Measurements from ENCODE around the gene IL17C. TPM values are rescaled to one million over a fixed set of nuclear protein-coding genes. Genes with fewer than 3 reads are reported as not detected.

The IL17C gene
- total and polyA plus RNA-seq, 9 donors = not detected

- no peak for DNase-seq
- Histone ChIP-seq H3K27ac (ENCODE audit: low read length) (no peak overlapping the region), H3K27me3 (ENCODE audit: control insufficient read depth, insufficient read depth, low read length) (no peaks in the 10 kb centered on the region), H3K36me3 (ENCODE audit: control insufficient read depth, insufficient read depth, low read length) (peaks cover 60% of the 10 kb centered on the region), H3K4me3 (ENCODE audit: low read length) (no peak overlapping the region), H3K4me1 (ENCODE audit: control insufficient read depth, insufficient read depth, low read length) (peaks cover 14% of the 10 kb centered on the region), H3K9me3 (replicated peaks; ENCODE audit: control insufficient read depth, low read depth, low read length) (no peaks in the 10 kb centered on the region)
- 79% methylated on average over 11 of the region's 21 CpGs for WGBS (ENCODE audit: insufficient coverage)
Measured at GRCh38 chr16:88597856-88598491, 40.4 kb upstream of the IL17C start.

- WGBS (ENCODE audit: insufficient coverage) = 87% methylated on average over 13 of the region's 14 CpGs
- DNase-seq = peak; percentile 87
- H3K36me3 ChIP-seq (ENCODE audit: control insufficient read depth, insufficient read depth, low read length) = peaks cover 50% of the 10 kb centered on the region
- no peaks in the 10 kb centered on the region for H3K27me3 ChIP-seq (ENCODE audit: control insufficient read depth, insufficient read depth, low read length)
- peaks cover 14% of the 10 kb centered on the region for H3K4me1 ChIP-seq (ENCODE audit: control insufficient read depth, insufficient read depth, low read length)
- H3K9me3 ChIP-seq (replicated peaks; ENCODE audit: control insufficient read depth, low read depth, low read length) = no peaks in the 10 kb centered on the region
- H3K4me3 ChIP-seq (ENCODE audit: low read length) = no peak overlapping the region
- peak overlapping the region; percentile 80 for H3K27ac ChIP-seq (ENCODE audit: low read length)
Measured at GRCh38 chr16:88599092-88599733, 39.2 kb upstream of the IL17C start.

- Histone ChIP-seq H3K4me1 (ENCODE audit: control insufficient read depth, insufficient read depth, low read length) (peaks cover 14% of the 10 kb centered on the region), H3K36me3 (ENCODE audit: control insufficient read depth, insufficient read depth, low read length) (peaks cover 55% of the 10 kb centered on the region), H3K4me3 (ENCODE audit: low read length) (no peak overlapping the region), H3K9me3 (replicated peaks; ENCODE audit: control insufficient read depth, low read depth, low read length) (no peaks in the 10 kb centered on the region), H3K27ac (ENCODE audit: low read length) (peak overlapping the region; percentile 47), H3K27me3 (ENCODE audit: control insufficient read depth, insufficient read depth, low read length) (no peaks in the 10 kb centered on the region)
- 86% methylated on average over 21 of the region's 25 CpGs for WGBS (ENCODE audit: insufficient coverage)
- no peak for DNase-seq
Measured at GRCh38 chr16:88599825-88600538, 38.4 kb upstream of the IL17C start.

GRCh38 chr16:88600539-88600896, 37.9 kb upstream of the IL17C start:
- no peak for DNase-seq
- H3K9me3 ChIP-seq (replicated peaks; ENCODE audit: control insufficient read depth, low read depth, low read length) = no peaks in the 10 kb centered on the region
- H3K27ac ChIP-seq (ENCODE audit: low read length) = no peak overlapping the region
- H3K36me3 ChIP-seq (ENCODE audit: control insufficient read depth, insufficient read depth, low read length) = peaks cover 56% of the 10 kb centered on the region
- no peaks in the 10 kb centered on the region for H3K27me3 ChIP-seq (ENCODE audit: control insufficient read depth, insufficient read depth, low read length)
- no peak overlapping the region for H3K4me3 ChIP-seq (ENCODE audit: low read length)
- 90% methylated on average over 3 of the region's 6 CpGs for WGBS (ENCODE audit: insufficient coverage)
- H3K4me1 ChIP-seq (ENCODE audit: control insufficient read depth, insufficient read depth, low read length) = peaks cover 14% of the 10 kb centered on the region

GRCh38 chr16:88601313-88602036, 36.9 kb upstream of the IL17C start:
- Histone ChIP-seq H3K9me3 (replicated peaks; ENCODE audit: control insufficient read depth, low read depth, low read length) (no peaks in the 10 kb centered on the region), H3K36me3 (ENCODE audit: control insufficient read depth, insufficient read depth, low read length) (peaks cover 66% of the 10 kb centered on the region), H3K4me3 (ENCODE audit: low read length) (no peak overlapping the region), H3K4me1 (ENCODE audit: control insufficient read depth, insufficient read depth, low read length) (peaks cover 14% of the 10 kb centered on the region), H3K27me3 (ENCODE audit: control insufficient read depth, insufficient read depth, low read length) (no peaks in the 10 kb centered on the region), H3K27ac (ENCODE audit: low read length) (no peak overlapping the region)
- no peak for DNase-seq
- WGBS (ENCODE audit: insufficient coverage) = 75% methylated on average over 4 of the region's 9 CpGs

GRCh38 chr16:88602091-88602490, 36.3 kb upstream of the IL17C start:
- DNase-seq = no peak
- 86% methylated on average over 7 of the region's 7 CpGs for WGBS (ENCODE audit: insufficient coverage)
- Histone ChIP-seq H3K27me3 (ENCODE audit: control insufficient read depth, insufficient read depth, low read length) (no peaks in the 10 kb centered on the region), H3K4me1 (ENCODE audit: control insufficient read depth, insufficient read depth, low read length) (peaks cover 14% of the 10 kb centered on the region), H3K36me3 (ENCODE audit: control insufficient read depth, insufficient read depth, low read length) (peaks cover 71% of the 10 kb centered on the region), H3K4me3 (ENCODE audit: low read length) (no peak overlapping the region), H3K27ac (ENCODE audit: low read length) (no peak overlapping the region), H3K9me3 (replicated peaks; ENCODE audit: control insufficient read depth, low read depth, low read length) (no peaks in the 10 kb centered on the region)

- Histone ChIP-seq H3K27ac (ENCODE audit: low read length) (no peak overlapping the region), H3K9me3 (replicated peaks; ENCODE audit: control insufficient read depth, low read depth, low read length) (no peaks in the 10 kb centered on the region), H3K4me3 (ENCODE audit: low read length) (no peak overlapping the region), H3K27me3 (ENCODE audit: control insufficient read depth, insufficient read depth, low read length) (no peaks in the 10 kb centered on the region), H3K4me1 (ENCODE audit: control insufficient read depth, insufficient read depth, low read length) (no peaks in the 10 kb centered on the region), H3K36me3 (ENCODE audit: control insufficient read depth, insufficient read depth, low read length) (peaks cover 66% of the 10 kb centered on the region)
- no peak for DNase-seq
- 69% methylated on average over 10 of the region's 20 CpGs for WGBS (ENCODE audit: insufficient coverage)
Measured at GRCh38 chr16:88605186-88606147, 32.9 kb upstream of the IL17C start.

GRCh38 chr16:88606148-88606757, 32.1 kb upstream of the IL17C start:
- 86% methylated on average over 16 of the region's 17 CpGs for WGBS (ENCODE audit: insufficient coverage)
- Histone ChIP-seq H3K36me3 (ENCODE audit: control insufficient read depth, insufficient read depth, low read length) (peaks cover 65% of the 10 kb centered on the region), H3K4me1 (ENCODE audit: control insufficient read depth, insufficient read depth, low read length) (no peaks in the 10 kb centered on the region), H3K27me3 (ENCODE audit: control insufficient read depth, insufficient read depth, low read length) (no peaks in the 10 kb centered on the region), H3K4me3 (ENCODE audit: low read length) (no peak overlapping the region), H3K27ac (ENCODE audit: low read length) (no peak overlapping the region), H3K9me3 (replicated peaks; ENCODE audit: control insufficient read depth, low read depth, low read length) (no peaks in the 10 kb centered on the region)
- no peak for DNase-seq

GRCh38 chr16:88608076-88608475, 30.3 kb upstream of the IL17C start:
- Histone ChIP-seq H3K4me3 (ENCODE audit: low read length) (no peak overlapping the region), H3K36me3 (ENCODE audit: control insufficient read depth, insufficient read depth, low read length) (peaks cover 64% of the 10 kb centered on the region), H3K27me3 (ENCODE audit: control insufficient read depth, insufficient read depth, low read length) (no peaks in the 10 kb centered on the region), H3K9me3 (replicated peaks; ENCODE audit: control insufficient read depth, low read depth, low read length) (no peaks in the 10 kb centered on the region), H3K4me1 (ENCODE audit: control insufficient read depth, insufficient read depth, low read length) (no peaks in the 10 kb centered on the region), H3K27ac (ENCODE audit: low read length) (no peak overlapping the region)
- 78% methylated on average over 3 of the region's 6 CpGs for WGBS (ENCODE audit: insufficient coverage)
- DNase-seq = no peak
